MM.1S (cell line): ENCODE results near the gene TIMP2.

ENCODE experiments used
- DNase-seq: peaks from one replicate; pipeline ENCODE4 v3.0.0-alpha.2; 2015
- H2AFZ ChIP-seq: fragments of 300-600 bp; sonication (generic); 2 replicates; pipeline ENCODE4 v1.6.0; 2016; ENCODE audit warnings: antibody characterized with exemption, low read length
- H3F3A ChIP-seq: fragments of 300-600 bp; sonication (generic); 2 replicates; pipeline ENCODE4 v1.6.1; 2016; ENCODE audit warnings: mild to moderate bottlenecking, antibody characterized with exemption, low read length, moderate library complexity, mixed read lengths; ENCODE audit not compliant: insufficient read depth
- H3K27ac ChIP-seq: fragments of 300-600 bp; sonication (generic); 2 replicates; pipeline ENCODE4 v1.5.1; 2016; ENCODE audit warnings: mild to moderate bottlenecking, low read length
- H3K27me3 ChIP-seq: fragments of 300-600 bp; sonication (generic); replicated peaks from 2 replicates; pipeline ENCODE4 v1.6.0; 2016; ENCODE audit warnings: low read length; ENCODE audit not compliant: insufficient read depth
- H3K36me3 ChIP-seq: fragments of 300-600 bp; sonication (generic); replicated peaks from 2 replicates; pipeline ENCODE4 v1.6.1; 2016; ENCODE audit warnings: mild to moderate bottlenecking, low read length, mixed read lengths; ENCODE audit not compliant: insufficient read depth
- H3K4me1 ChIP-seq: fragments of 300-600 bp; sonication (generic); 2 replicates; pipeline ENCODE4 v1.6.1; 2016; ENCODE audit warnings: low read length, mixed read lengths
- H3K4me2 ChIP-seq: fragments of 300-600 bp; sonication (generic); 2 replicates; pipeline ENCODE4 v1.6.0; 2016; ENCODE audit warnings: low read depth, low read length
- H3K4me3 ChIP-seq: fragments of 300-600 bp; sonication (generic); 2 replicates; pipeline ENCODE4 v1.5.1; 2016; ENCODE audit warnings: low read length, mixed read lengths
- H3K79me2 ChIP-seq: fragments of 300-600 bp; sonication (generic); 2 replicates; pipeline ENCODE4 v1.6.1; 2016; ENCODE audit warnings: mixed run types, low read length, mixed read lengths
- H3K9ac ChIP-seq: fragments of 300-600 bp; sonication (generic); 2 replicates; pipeline ENCODE4 v1.6.1; 2016; ENCODE audit warnings: low read length, mixed read lengths
- H3K9me2 ChIP-seq: fragments of 300-600 bp; sonication (generic); replicated peaks from 2 replicates; pipeline ENCODE4 v1.6.1; 2016; ENCODE audit warnings: mild to moderate bottlenecking, low read length, mixed read lengths; ENCODE audit not compliant: insufficient read depth
- H3K9me3 ChIP-seq: fragments of 300-600 bp; sonication (generic); replicated peaks from 2 replicates; pipeline ENCODE4 v1.6.1; 2016; ENCODE audit warnings: mild to moderate bottlenecking, low read length, mixed read lengths; ENCODE audit not compliant: insufficient read depth
- H4K20me1 ChIP-seq: fragments of 300-600 bp; sonication (generic); 2 replicates; pipeline ENCODE4 v1.6.1; 2016; ENCODE audit warnings: mild to moderate bottlenecking, low read length, moderate library complexity, mixed read lengths; ENCODE audit not compliant: insufficient read depth
- EZH2 ChIP-seq: fragments of 300-600 bp; sonication (generic); optimal IDR thresholded peaks from 2 replicates; pipeline ENCODE3; 2017; ENCODE audit warnings: low read depth, mild to moderate bottlenecking, antibody characterized with exemption, low read length, mixed read lengths
- EZH2phosphoT487 ChIP-seq: fragments of 300-600 bp; sonication (generic); IDR thresholded peaks from 2 replicates; pipeline ENCODE4 v1.6.1; 2018; ENCODE audit warnings: antibody characterized with exemption, low read length
- TF ChIP-seq, protein P1 (sequence below): fragments of 300-600 bp; sonication (generic); IDR thresholded peaks from 2 replicates; pipeline ENCODE4 v1.5.1; 2016; ENCODE audit warnings: antibody characterized with exemption, low read length, mixed read lengths

TIMP2 gene

DNA sequence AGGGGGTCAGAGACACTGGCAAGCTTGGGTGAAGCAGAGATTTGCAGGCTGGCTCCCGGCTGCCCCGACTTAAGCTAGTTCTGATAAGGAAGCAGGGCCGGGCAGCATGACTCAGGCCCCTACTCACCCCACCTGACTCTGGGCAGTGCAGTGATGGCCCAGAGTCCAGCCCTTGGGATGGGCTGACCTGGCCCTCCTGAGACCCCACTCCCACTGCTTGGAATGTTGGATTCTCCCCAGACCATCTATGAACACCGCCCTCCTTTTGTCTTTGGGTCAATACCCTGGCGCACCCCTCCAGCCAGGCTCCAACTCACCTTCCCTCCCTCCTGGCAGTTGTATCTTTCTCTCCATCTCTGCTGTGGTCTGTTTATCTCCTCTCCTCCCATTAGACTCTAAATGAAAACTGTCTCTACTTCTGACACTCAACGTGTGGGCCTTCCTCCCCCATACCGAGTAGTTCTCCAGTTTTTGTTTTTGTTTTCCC, 33.5 kb upstream of the TIMP2 start:
- no peak overlapping the region for H3K4me2 ChIP-seq
- H3K27ac ChIP-seq = no peak overlapping the region
- no peak overlapping the region for H3K9ac ChIP-seq
- no peaks in the 10 kb centered on the region for H3K36me3 ChIP-seq
- no peaks in the 10 kb centered on the region for H4K20me1 ChIP-seq
- H3K9me2 ChIP-seq = no peaks in the 10 kb centered on the region
- H3K4me3 ChIP-seq = no peak overlapping the region
- no peaks in the 10 kb centered on the region for H3K79me2 ChIP-seq
- DNase-seq = no peak
- no peaks in the 10 kb centered on the region for H3F3A ChIP-seq
- H3K4me1 ChIP-seq = no peaks in the 10 kb centered on the region
- peaks cover 33% of the 10 kb centered on the region for H3K27me3 ChIP-seq
- TF ChIP-seq EZH2 = no peak
- TF ChIP-seq EZH2phosphoT487 = no peak
- TF ChIP-seq, protein P1, sequence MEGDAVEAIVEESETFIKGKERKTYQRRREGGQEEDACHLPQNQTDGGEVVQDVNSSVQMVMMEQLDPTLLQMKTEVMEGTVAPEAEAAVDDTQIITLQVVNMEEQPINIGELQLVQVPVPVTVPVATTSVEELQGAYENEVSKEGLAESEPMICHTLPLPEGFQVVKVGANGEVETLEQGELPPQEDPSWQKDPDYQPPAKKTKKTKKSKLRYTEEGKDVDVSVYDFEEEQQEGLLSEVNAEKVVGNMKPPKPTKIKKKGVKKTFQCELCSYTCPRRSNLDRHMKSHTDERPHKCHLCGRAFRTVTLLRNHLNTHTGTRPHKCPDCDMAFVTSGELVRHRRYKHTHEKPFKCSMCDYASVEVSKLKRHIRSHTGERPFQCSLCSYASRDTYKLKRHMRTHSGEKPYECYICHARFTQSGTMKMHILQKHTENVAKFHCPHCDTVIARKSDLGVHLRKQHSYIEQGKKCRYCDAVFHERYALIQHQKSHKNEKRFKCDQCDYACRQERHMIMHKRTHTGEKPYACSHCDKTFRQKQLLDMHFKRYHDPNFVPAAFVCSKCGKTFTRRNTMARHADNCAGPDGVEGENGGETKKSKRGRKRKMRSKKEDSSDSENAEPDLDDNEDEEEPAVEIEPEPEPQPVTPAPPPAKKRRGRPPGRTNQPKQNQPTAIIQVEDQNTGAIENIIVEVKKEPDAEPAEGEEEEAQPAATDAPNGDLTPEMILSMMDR = no peak
- H3K9me3 ChIP-seq = no peaks in the 10 kb centered on the region
- H2AFZ ChIP-seq = no peak overlapping the region

DNA sequence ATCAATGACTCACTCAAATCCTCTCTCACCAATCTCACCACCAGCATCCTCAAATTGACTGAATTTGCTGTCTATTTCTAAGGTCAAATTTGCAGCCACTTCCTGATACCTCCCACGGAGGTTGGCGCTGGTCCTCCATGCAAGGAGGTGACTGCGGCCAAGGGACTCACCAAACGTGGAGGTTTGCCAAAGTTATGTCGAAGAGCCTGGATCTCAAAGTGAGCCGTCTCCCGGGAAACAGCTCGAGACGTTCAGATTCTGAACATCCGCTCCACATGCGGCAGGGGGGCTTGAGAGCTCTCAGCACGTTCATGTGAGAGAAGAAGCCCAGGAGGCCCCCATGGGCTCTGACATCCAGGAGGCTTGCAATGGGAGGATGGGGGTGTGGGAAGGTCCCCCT, 31.9 kb upstream of the TIMP2 start:
- H3F3A ChIP-seq = no peaks in the 10 kb centered on the region
- TF ChIP-seq, protein P1 = no peak
- no peak for TF ChIP-seq EZH2
- no peak for TF ChIP-seq EZH2phosphoT487

DNA sequence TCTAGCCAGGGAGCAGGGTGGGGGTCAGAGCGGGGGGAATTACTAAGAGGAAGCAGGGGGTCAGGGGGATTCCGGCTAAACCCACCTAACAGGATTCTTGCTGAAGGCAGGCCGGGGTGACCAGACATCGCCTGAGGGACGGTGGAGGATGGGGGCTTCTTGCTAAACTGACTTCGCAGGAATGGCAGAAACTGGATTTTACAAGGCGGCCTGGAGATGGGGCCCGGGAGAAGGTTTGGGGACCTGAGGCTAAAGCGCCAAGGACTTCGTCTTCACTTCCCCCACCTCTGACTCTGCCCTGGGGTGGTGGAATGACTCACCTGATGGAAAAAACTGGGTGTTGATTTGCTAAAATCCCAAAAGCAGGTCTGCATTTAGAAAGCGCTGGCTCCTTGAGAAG, 31.1 kb upstream of the TIMP2 start:
- Histone ChIP-seq H3F3A (no peaks in the 10 kb centered on the region), H3K27me3 (peaks cover 36% of the 10 kb centered on the region), H3K4me2 (no peak overlapping the region), H3K9me3 (no peaks in the 10 kb centered on the region), H3K4me3 (no peak overlapping the region), H4K20me1 (no peaks in the 10 kb centered on the region), H2AFZ (no peak overlapping the region), H3K4me1 (no peaks in the 10 kb centered on the region), H3K79me2 (no peaks in the 10 kb centered on the region), H3K27ac (no peak overlapping the region), H3K9ac (no peak overlapping the region), H3K36me3 (no peaks in the 10 kb centered on the region), H3K9me2 (no peaks in the 10 kb centered on the region)
- TF ChIP-seq EZH2 (no peak), EZH2phosphoT487 (no peak)
- TF ChIP-seq, protein P1 = no peak
- DNase-seq = no peak

More for the DNA sequence above, 31.9 kb upstream of the TIMP2 start:
- Histone ChIP-seq H3K27me3 (peaks cover 36% of the 10 kb centered on the region), H3K79me2 (no peaks in the 10 kb centered on the region), H3K9me3 (no peaks in the 10 kb centered on the region), H3K4me3 (no peak overlapping the region), H3K4me2 (no peak overlapping the region), H3K4me1 (no peaks in the 10 kb centered on the region), H3K36me3 (no peaks in the 10 kb centered on the region), H3K9ac (no peak overlapping the region), H2AFZ (no peak overlapping the region), H4K20me1 (no peaks in the 10 kb centered on the region), H3K27ac (no peak overlapping the region), H3K9me2 (no peaks in the 10 kb centered on the region)
- no peak for DNase-seq
